ENCODE data around the gene HCK. TPM values are rescaled to one million over a fixed set of nuclear protein-coding genes. Genes with fewer than 3 reads are reported as not detected.
"Not testable (repeated sequence)": the region's sequence is repeated elsewhere in the genome, so short reads cannot be mapped to it uniquely, and the experiment has no call there.

HCK gene
- total RNA-seq, 1 experiment from 2014 or later = not detected

GRCh38 chr20:32091888-32092346 lies 39.9 kb downstream of the HCK start:
- DNase-seq (ENCODE audit: low read depth) = peak; percentile 77

GRCh38 chr20:32098786-32099185 lies 46.7 kb downstream of the HCK start:
- no peak for DNase-seq (ENCODE audit: low read depth)

- DNase-seq (ENCODE audit: low read depth) = no peak
Observed at GRCh38 chr20:32108814-32109391, 56.9 kb downstream of the HCK start.

- DNase-seq (ENCODE audit: low read depth) = peak; percentile 86
Observed at GRCh38 chr20:32109392-32110172, 57.5 kb downstream of the HCK start, which contains the start of gene TM9SF4. TM9SF4 (plus strand) TSS chr20:32109714; CDS start chr20:32109741, 27 bp downstream.

- DNase-seq (ENCODE audit: low read depth) = no peak
Observed at GRCh38 chr20:32110173-32110704, 58.2 kb downstream of the HCK start.

- DNase-seq (ENCODE audit: low read depth) = no peak
Observed at GRCh38 chr20:32110727-32111126, 58.7 kb downstream of the HCK start.

- DNase-seq (ENCODE audit: low read depth) = no peak
Observed at GRCh38 chr20:32111156-32111686, 59.2 kb downstream of the HCK start.

- DNase-seq (ENCODE audit: low read depth) = no peak
Observed at GRCh38 chr20:32111753-32112152, 59.7 kb downstream of the HCK start.

- no peak for DNase-seq (ENCODE audit: low read depth)
Observed at GRCh38 chr20:32112841-32113240, 60.8 kb downstream of the HCK start.

GRCh38 chr20:32113591-32114260 lies 61.7 kb downstream of the HCK start:
- no peak for DNase-seq (ENCODE audit: low read depth)

GRCh38 chr20:32114305-32114960 lies 62.4 kb downstream of the HCK start:
- DNase-seq (ENCODE audit: low read depth) = no peak

GRCh38 chr20:32115211-32115767 lies 63.2 kb downstream of the HCK start:
- DNase-seq (ENCODE audit: low read depth) = no peak

GRCh38 chr20:32116079-32116521 lies 64.1 kb downstream of the HCK start:
- no peak for DNase-seq (ENCODE audit: low read depth)

- DNase-seq (ENCODE audit: low read depth) = not testable (repeated sequence)
Observed at GRCh38 chr20:32116796-32117195, 64.8 kb downstream of the HCK start.

GRCh38 chr20:32118427-32118826 lies 66.4 kb downstream of the HCK start:
- not testable (repeated sequence) for DNase-seq (ENCODE audit: low read depth)

GRCh38 chr20:32119734-32120133 lies 67.7 kb downstream of the HCK start:
- DNase-seq (ENCODE audit: low read depth) = no peak

GRCh38 chr20:32121908-32122307 lies 69.9 kb downstream of the HCK start:
- not testable (repeated sequence) for DNase-seq (ENCODE audit: low read depth)

- DNase-seq (ENCODE audit: low read depth) = no peak
Observed at GRCh38 chr20:32123088-32123487, 71.0 kb downstream of the HCK start.

GRCh38 chr20:32124916-32125454 lies 72.9 kb downstream of the HCK start:
- DNase-seq (ENCODE audit: low read depth) = no peak

GRCh38 chr20:32125506-32125905 lies 73.5 kb downstream of the HCK start:
- no peak for DNase-seq (ENCODE audit: low read depth)

All from HT1080 (cell line).